Dendritic cell treated with granulocyte-macrophage colony-stimulating factor and Interleukin-4, amounts not matched to agents 40 ng/mL and 50 ng/mL, for 4 days (primary cell): ENCODE data around the gene RPS6KA6.
"Not testable (repeated sequence)": the region's sequence is repeated elsewhere in the genome, so short reads cannot be mapped to it uniquely, and the experiment has no call there.

ENCODE experiments used
- H3K27ac Mint-ChIP-seq: one replicate; pipeline ENCODE4 v1.8.0; 2022; ENCODE audit warnings: mild to moderate bottlenecking, mixed read lengths
- H3K27me3 Mint-ChIP-seq: one replicate; pipeline ENCODE4 v1.8.0; 2022; ENCODE audit warnings: mild to moderate bottlenecking, mixed read lengths
- H3K36me3 Mint-ChIP-seq: one replicate; pipeline ENCODE4 v1.8.0; 2022; ENCODE audit warnings: low read depth, mixed read lengths
- H3K4me1 Mint-ChIP-seq: one replicate; pipeline ENCODE4 v1.8.0; 2022; ENCODE audit warnings: low read depth, mixed read lengths
- H3K4me3 Mint-ChIP-seq: one replicate; pipeline ENCODE4 v1.8.0; 2022; ENCODE audit warnings: mild to moderate bottlenecking, moderate library complexity, mixed read lengths
- H3K9me3 Mint-ChIP-seq: one replicate; pipeline ENCODE4 v1.8.0; 2022; ENCODE audit warnings: mixed read lengths
- intact Hi-C: fragments of 100-400 bp; cut with micrococcal nuclease; formaldehyde crosslinking; loops from one replicate; pipeline ENCODE4 v1.15.0; 2022

Gene RPS6KA6

DNA sequence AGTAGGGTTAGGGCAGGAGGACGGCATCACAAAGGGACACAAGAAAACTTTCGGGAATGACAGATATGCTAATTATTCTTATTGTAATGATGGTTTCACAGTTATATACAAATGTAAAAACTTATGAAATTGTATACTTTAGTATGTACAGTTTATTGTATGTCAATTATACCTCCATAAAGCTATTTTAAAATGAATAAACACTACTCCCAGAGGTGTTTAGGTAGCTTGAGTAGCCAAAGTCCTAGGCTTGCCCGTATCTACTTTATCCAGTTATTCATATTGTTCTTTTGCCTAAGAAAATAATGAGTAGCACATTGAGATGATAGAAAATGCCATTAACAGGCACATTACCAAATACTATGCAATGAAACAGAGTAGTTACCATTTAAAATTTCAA, 43.0 kb downstream of the RPS6KA6 start:
- Mint-ChIP-seq H3K27ac (no peak overlapping the region), H3K36me3 (no peaks in the 10 kb centered on the region), H3K9me3 (no peaks in the 10 kb centered on the region), H3K4me3 (no peak overlapping the region), H3K27me3 (no peaks in the 10 kb centered on the region), H3K4me1 (no peaks in the 10 kb centered on the region)
- intact Hi-C loops, result no loop called here

DNA sequence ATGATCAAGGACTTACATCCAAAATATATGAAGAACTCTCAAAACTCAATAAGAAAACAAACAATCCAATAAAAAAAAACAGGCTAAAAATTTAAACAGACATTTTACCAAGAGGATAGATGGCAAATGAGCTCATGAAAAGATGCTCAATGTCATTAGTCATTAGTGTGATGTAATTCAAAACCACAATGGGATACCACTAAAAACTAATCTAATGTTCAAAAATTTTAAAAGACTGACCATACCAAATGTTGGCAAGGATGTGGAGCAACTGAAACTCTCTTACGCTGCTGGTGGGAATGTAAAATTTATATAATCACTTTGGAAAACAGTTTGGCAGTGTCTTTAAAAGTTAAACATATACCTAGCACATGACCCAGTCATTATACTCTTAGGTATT, 43.7 kb downstream of the RPS6KA6 start:
- Mint-ChIP-seq H3K27me3 (no peaks in the 10 kb centered on the region), H3K4me3 (no peak overlapping the region), H3K9me3 (no peaks in the 10 kb centered on the region), H3K36me3 (no peaks in the 10 kb centered on the region), H3K27ac (no peak overlapping the region), H3K4me1 (no peaks in the 10 kb centered on the region)
- intact Hi-C loops, result no loop called here

GRCh38 chrX:84133023-84133422, 55.0 kb downstream of the RPS6KA6 start:
- Mint-ChIP-seq H3K4me3 (no peak overlapping the region), H3K27ac (no peak overlapping the region)
- intact Hi-C loops, result no loop called here

GRCh38 chrX:84123585-84123984, 64.4 kb downstream of the RPS6KA6 start:
- H3K4me3 Mint-ChIP-seq, result no peak overlapping the region
- H3K36me3 Mint-ChIP-seq, result no peaks in the 10 kb centered on the region
- H3K27me3 Mint-ChIP-seq, result no peaks in the 10 kb centered on the region
- intact Hi-C loops, result no loop called here
- H3K27ac Mint-ChIP-seq, result no peak overlapping the region
- no peaks in the 10 kb centered on the region for H3K4me1 Mint-ChIP-seq
- no peaks in the 10 kb centered on the region for H3K9me3 Mint-ChIP-seq

More at GRCh38 chrX:84133023-84133422, 55.0 kb downstream of the RPS6KA6 start:
- Mint-ChIP-seq H3K27me3 (no peaks in the 10 kb centered on the region), H3K36me3 (no peaks in the 10 kb centered on the region), H3K4me1 (no peaks in the 10 kb centered on the region), H3K9me3 (no peaks in the 10 kb centered on the region)

DNA sequence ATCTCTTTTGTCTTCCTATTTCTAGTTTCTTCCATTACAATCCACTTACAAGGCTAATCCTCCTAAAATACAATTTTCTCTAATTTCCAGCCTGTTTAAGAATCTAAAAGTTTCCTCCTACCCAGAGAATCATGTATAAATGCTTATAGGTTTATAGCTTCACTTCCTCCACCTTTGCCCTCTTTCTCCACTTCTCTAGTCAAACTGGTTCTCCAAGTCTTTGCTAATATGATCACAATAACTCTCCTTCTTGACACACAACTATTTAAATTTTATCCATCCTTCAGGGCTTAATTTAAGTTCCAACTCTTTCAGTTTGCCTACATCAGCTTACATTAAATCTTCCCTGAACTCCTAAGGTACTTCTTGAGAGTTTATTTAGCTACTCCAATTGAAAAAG, 69.2 kb downstream of the RPS6KA6 start:
- Mint-ChIP-seq H3K36me3 (no peaks in the 10 kb centered on the region), H3K27me3 (no peaks in the 10 kb centered on the region), H3K4me3 (no peak overlapping the region), H3K27ac (no peak overlapping the region), H3K4me1 (no peaks in the 10 kb centered on the region), H3K9me3 (no peaks in the 10 kb centered on the region)
- intact Hi-C loops, result no loop called here

GRCh38 chrX:84118315-84118714, 69.7 kb downstream of the RPS6KA6 start:
- intact Hi-C loops, result no loop called here
- no peaks in the 10 kb centered on the region for H3K4me1 Mint-ChIP-seq
- no peak overlapping the region for H3K27ac Mint-ChIP-seq
- H3K36me3 Mint-ChIP-seq, result no peaks in the 10 kb centered on the region
- H3K4me3 Mint-ChIP-seq, result no peak overlapping the region
- no peaks in the 10 kb centered on the region for H3K9me3 Mint-ChIP-seq
- H3K27me3 Mint-ChIP-seq, result no peaks in the 10 kb centered on the region

- no peak overlapping the region for H3K27ac Mint-ChIP-seq
Observed at GRCh38 chrX:84108584-84108983, 79.4 kb downstream of the RPS6KA6 start.

GRCh38 chrX:84099120-84099519, 88.9 kb downstream of the RPS6KA6 start:
- H3K4me3 Mint-ChIP-seq, result no peak overlapping the region
- H3K36me3 Mint-ChIP-seq, result no peaks in the 10 kb centered on the region
- H3K27ac Mint-ChIP-seq, result no peak overlapping the region
- intact Hi-C loops, result no loop called here
- no peaks in the 10 kb centered on the region for H3K4me1 Mint-ChIP-seq
- no peaks in the 10 kb centered on the region for H3K27me3 Mint-ChIP-seq
- no peaks in the 10 kb centered on the region for H3K9me3 Mint-ChIP-seq

More at GRCh38 chrX:84108584-84108983, 79.4 kb downstream of the RPS6KA6 start:
- no peaks in the 10 kb centered on the region for H3K36me3 Mint-ChIP-seq
- no peak overlapping the region for H3K4me3 Mint-ChIP-seq
- H3K4me1 Mint-ChIP-seq, result no peaks in the 10 kb centered on the region
- intact Hi-C loops, result no loop called here
- H3K27me3 Mint-ChIP-seq, result no peaks in the 10 kb centered on the region
- peaks cover 20% of the 10 kb centered on the region for H3K9me3 Mint-ChIP-seq

DNA sequence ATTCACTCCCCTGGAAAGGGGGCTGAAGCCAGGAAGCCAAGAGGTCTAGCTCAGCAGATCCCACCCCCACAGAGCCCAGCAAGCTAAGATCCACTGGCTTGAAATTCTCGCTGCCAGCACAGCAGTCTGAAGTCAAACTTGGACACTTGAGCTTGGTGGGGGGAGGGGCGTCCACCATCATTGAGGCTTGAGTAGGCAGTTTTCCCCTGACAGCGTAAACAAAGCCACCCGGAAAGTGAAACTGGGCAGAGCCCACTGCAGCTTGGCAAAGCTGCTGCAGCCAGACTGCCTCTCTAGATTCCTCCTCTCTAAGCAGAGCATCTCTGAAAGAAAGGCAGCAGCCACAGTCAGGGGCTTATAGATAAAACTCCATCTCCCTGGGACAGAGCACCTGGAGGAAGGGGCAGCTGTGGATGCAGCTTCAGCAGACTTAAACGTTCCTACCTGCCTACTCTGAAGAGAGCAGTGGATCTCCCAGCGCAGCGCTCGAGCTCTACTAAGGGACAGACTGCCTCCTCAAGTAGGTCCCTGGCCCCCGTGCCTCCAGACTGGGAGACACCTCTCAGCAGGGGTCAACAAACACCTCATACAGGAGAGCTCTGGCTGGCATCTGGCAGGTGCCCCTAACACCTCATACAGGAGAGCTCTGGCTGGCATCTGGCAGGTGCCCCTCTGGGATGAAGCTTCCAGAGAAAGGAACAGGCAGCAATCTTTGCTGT, 108.4 kb downstream of the RPS6KA6 start:
- H3K36me3 Mint-ChIP-seq, intact Hi-C loops, H3K4me3 Mint-ChIP-seq, H3K27ac Mint-ChIP-seq, H3K4me1 Mint-ChIP-seq, H3K27me3 Mint-ChIP-seq: not testable (repeated sequence)
- peaks cover 14% of the 10 kb centered on the region for H3K9me3 Mint-ChIP-seq

DNA sequence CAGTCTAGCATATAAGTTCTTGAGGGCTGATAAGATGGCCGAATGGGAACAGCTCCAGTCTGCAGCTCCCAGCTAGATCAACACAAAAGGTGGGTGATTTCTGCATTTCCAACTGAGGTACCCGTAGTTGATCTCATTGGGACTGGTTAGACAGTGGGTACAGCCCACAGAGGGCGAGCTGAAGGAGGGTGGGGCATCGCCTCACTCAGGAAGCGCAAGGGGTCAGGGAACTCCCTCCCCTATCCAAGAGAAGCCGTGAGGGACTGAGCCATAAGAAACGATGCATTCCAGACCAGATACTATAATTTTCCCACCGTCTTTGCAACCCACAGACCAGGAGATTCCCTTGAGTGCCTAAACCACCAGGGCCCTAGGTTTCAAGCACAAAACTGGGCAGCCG, 109.0 kb downstream of the RPS6KA6 start:
- peaks cover 14% of the 10 kb centered on the region for H3K9me3 Mint-ChIP-seq
- no peaks in the 10 kb centered on the region for H3K27me3 Mint-ChIP-seq
- no peaks in the 10 kb centered on the region for H3K36me3 Mint-ChIP-seq
- intact Hi-C loops, result no loop called here
- no peaks in the 10 kb centered on the region for H3K4me1 Mint-ChIP-seq
- H3K4me3 Mint-ChIP-seq, result no peak overlapping the region
- H3K27ac Mint-ChIP-seq, result no peak overlapping the region

GRCh38 chrX:84064814-84065213, 123.2 kb downstream of the RPS6KA6 start:
- H3K9me3 Mint-ChIP-seq, result no peaks in the 10 kb centered on the region
- H3K4me1 Mint-ChIP-seq, result no peaks in the 10 kb centered on the region
- H3K36me3 Mint-ChIP-seq, result no peaks in the 10 kb centered on the region
- H3K4me3 Mint-ChIP-seq, result no peak overlapping the region
- H3K27me3 Mint-ChIP-seq, result no peaks in the 10 kb centered on the region
- intact Hi-C loops, result no loop called here
- H3K27ac Mint-ChIP-seq, result no peak overlapping the region

GRCh38 chrX:84064164-84064563, 123.8 kb downstream of the RPS6KA6 start:
- Mint-ChIP-seq H3K27me3 (no peaks in the 10 kb centered on the region), H3K4me1 (no peaks in the 10 kb centered on the region), H3K9me3 (no peaks in the 10 kb centered on the region), H3K36me3 (no peaks in the 10 kb centered on the region), H3K27ac (no peak overlapping the region), H3K4me3 (no peak overlapping the region)
- intact Hi-C loops, result no loop called here

DNA sequence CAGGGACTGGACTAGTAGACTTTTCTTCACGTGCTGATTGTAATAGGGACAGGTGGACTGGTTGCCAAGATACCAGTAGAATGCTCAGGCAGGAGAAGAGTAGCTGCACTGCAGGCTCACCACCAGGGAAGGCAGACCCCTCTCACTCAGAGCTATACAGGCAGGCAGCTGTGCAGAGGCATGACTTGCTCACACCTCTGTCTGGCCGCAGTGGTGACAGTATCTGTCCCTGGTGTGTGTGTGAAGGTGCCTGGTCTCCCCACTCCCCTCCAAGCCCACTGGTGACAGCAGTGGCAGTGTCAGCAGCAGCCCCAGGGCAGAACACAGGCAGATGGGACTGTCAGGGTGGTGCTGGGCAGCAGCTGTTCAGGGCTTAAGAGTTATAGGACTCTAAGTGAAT, 140.7 kb downstream of the RPS6KA6 start:
- Mint-ChIP-seq H3K27me3 (no peaks in the 10 kb centered on the region), H3K27ac (no peak overlapping the region), H3K4me1 (peaks cover 5% of the 10 kb centered on the region), H3K36me3 (no peaks in the 10 kb centered on the region), H3K4me3 (no peak overlapping the region), H3K9me3 (no peaks in the 10 kb centered on the region)
- intact Hi-C loops, result loop anchor here (5.0 to 10.0 kb wide), 2 partner anchors 860 to 1007 kb away; no protein-coding TSS in a partner anchor

GRCh38 chrX:84046403-84046984, 141.5 kb downstream of the RPS6KA6 start:
- Mint-ChIP-seq H3K4me3 (no peak overlapping the region), H3K4me1 (peaks cover 5% of the 10 kb centered on the region), H3K36me3 (no peaks in the 10 kb centered on the region), H3K9me3 (no peaks in the 10 kb centered on the region), H3K27ac (no peak overlapping the region), H3K27me3 (peaks cover 1% of the 10 kb centered on the region)
- intact Hi-C loops, result loop anchor here (5.0 to 10.0 kb wide), 2 partner anchors 861 to 1008 kb away; no protein-coding TSS in a partner anchor

GRCh38 chrX:84044051-84044450, 143.9 kb downstream of the RPS6KA6 start:
- H3K4me3 Mint-ChIP-seq, result no peak overlapping the region
- intact Hi-C loops, result loop anchor here (10.0 kb wide), 1 partner anchor 1011 kb away; no protein-coding TSS in a partner anchor
- H3K9me3 Mint-ChIP-seq, result no peaks in the 10 kb centered on the region
- H3K4me1 Mint-ChIP-seq, result peaks cover 5% of the 10 kb centered on the region
- no peak overlapping the region for H3K27ac Mint-ChIP-seq
- peaks cover 1% of the 10 kb centered on the region for H3K27me3 Mint-ChIP-seq
- no peaks in the 10 kb centered on the region for H3K36me3 Mint-ChIP-seq
